Endothelial cell of umbilical vein (primary cell): ENCODE data around the gene HBG2. TPM values are rescaled to one million over a fixed set of nuclear protein-coding genes. Genes with fewer than 3 reads are reported as not detected.

Experiments
- BruUV-seq: library from RNA; stranded (reverse); fragments of 400-500 nt; replicated peaks from 2 replicates; lab custom pipeline; 2021; lab: Mats Ljungman, UMichigan
- CTCF ChIA-PET: fragments of 300-600, 350-600 bp; sonication (Branson Sonifier 250); formaldehyde crosslinking; loops from one replicate; lab custom pipeline; 2021; ENCODE audit warnings: antibody characterized with exemption, inconsistent platforms; lab: Charles Lee
- POLR2A ChIA-PET: fragments of 300-600, 350-600 bp; sonication (Branson Sonifier 250); formaldehyde crosslinking; loops from one replicate; lab custom pipeline; 2021; ENCODE audit warnings: antibody characterized with exemption, inconsistent platforms; lab: Charles Lee
- DNase-seq: peaks from one replicate; pipeline ENCODE4 v3.0.0-alpha.2; 2011; ENCODE audit warnings: low read depth, low spot score
- FAIRE-seq: peaks from 2 replicates; lab custom pipeline; 2011; peaks lifted over from hg19 to GRCh38; lab: Jason Lieb, UNC
- H2AFZ ChIP-seq: 2 replicates; pipeline ENCODE4 v1.6.0; 2012; ENCODE audit warnings: low read depth, low read length, control low read depth, inconsistent platforms
- H3K27ac ChIP-seq: 2 replicates; pipeline ENCODE4 v1.5.1; 2011; ENCODE audit warnings: low read depth, mild to moderate bottlenecking, control low read depth, low read length, moderate library complexity; ENCODE audit not compliant: insufficient read depth
- H3K27me3 ChIP-seq, 2 experiments: 2 replicates each; pipeline versions ENCODE4 v1.6.0 to v1.6.1; 2011; ENCODE audit warnings: low read length in 2 of 2, mixed read lengths in 1 of 2; ENCODE audit not compliant: control insufficient read depth in 2 of 2, insufficient read depth in 2 of 2
- H3K36me3 ChIP-seq, 2 experiments: 2 replicates in 1 of 2; 3 replicates in 1 of 2; pipeline ENCODE4 v1.5.1; 2011; ENCODE audit warnings: low read length in 2 of 2, mild to moderate bottlenecking in 1 of 2, moderate library complexity in 1 of 2; ENCODE audit not compliant: control insufficient read depth in 2 of 2, insufficient read depth in 2 of 2; ENCODE audit errors: extremely low read depth in 1 of 2
- H3K4me1 ChIP-seq: 3 replicates; pipeline ENCODE4 v1.5.1; 2011; ENCODE audit warnings: mild to moderate bottlenecking, low read length; ENCODE audit not compliant: control insufficient read depth, insufficient read depth; ENCODE audit errors: extremely low read depth
- H3K4me2 ChIP-seq: 2 replicates; pipeline ENCODE4 v1.6.1; 2011; ENCODE audit warnings: low read length, control low read depth, mixed read lengths; ENCODE audit not compliant: insufficient read depth
- H3K4me3 ChIP-seq, 3 experiments: fragments of 200-600 bp in 1 of 3; sonication (generic), shearing (Covaris generic) in 1 of 3; replicated peaks in 1 of 3; 2 replicates each; pipeline ENCODE4 v1.5.1; 2011 to 2016; ENCODE audit warnings: control low read depth in 3 of 3, low read length in 3 of 3, mild to moderate bottlenecking in 2 of 3, inconsistent platforms in 1 of 3, low read depth in 1 of 3, moderate library complexity in 1 of 3; ENCODE audit not compliant: insufficient read depth in 1 of 3
- H3K79me2 ChIP-seq: 2 replicates; pipeline ENCODE4 v1.6.0; 2012; ENCODE audit warnings: low read length, inconsistent platforms; ENCODE audit not compliant: control insufficient read depth, insufficient read depth
- H3K9ac ChIP-seq: replicated peaks from 2 replicates; pipeline ENCODE3; 2011; ENCODE audit warnings: low read length, control low read depth; ENCODE audit not compliant: insufficient read depth; ENCODE audit errors: extremely low read depth
- H3K9me1 ChIP-seq: replicated peaks from 3 replicates; pipeline ENCODE4 v1.6.0; 2011; ENCODE audit warnings: mild to moderate bottlenecking, low read length; ENCODE audit not compliant: control insufficient read depth, insufficient read depth; ENCODE audit errors: extremely low read depth
- H3K9me3 ChIP-seq: replicated peaks from 2 replicates; pipeline ENCODE4 v1.5.1; 2012; ENCODE audit warnings: low read length, inconsistent platforms; ENCODE audit not compliant: control insufficient read depth, insufficient read depth
- H4K20me1 ChIP-seq: replicated peaks from 2 replicates; pipeline ENCODE3; 2011; ENCODE audit warnings: mild to moderate bottlenecking, low read length; ENCODE audit not compliant: control insufficient read depth, insufficient read depth; ENCODE audit errors: extremely low read depth
- EZH2 ChIP-seq: IDR thresholded peaks from 2 replicates; pipeline ENCODE4 v1.6.1; 2012; ENCODE audit warnings: borderline replicate concordance, low read depth, mild to moderate bottlenecking, moderate library complexity, low read length, inconsistent platforms; ENCODE audit not compliant: severe bottlenecking
- FOS ChIP-seq: IDR thresholded peaks from 2 replicates; pipeline ENCODE4 v1.6.1; 2011; ENCODE audit warnings: mild to moderate bottlenecking, low read length, moderate library complexity, borderline replicate concordance; ENCODE audit not compliant: insufficient read depth
- GATA2 ChIP-seq: IDR thresholded peaks from 2 replicates; pipeline ENCODE4 v1.7.0; 2011; ENCODE audit warnings: low read depth, mild to moderate bottlenecking, moderate library complexity, mixed read lengths, low read length; ENCODE audit not compliant: insufficient read length, insufficient read depth
- JUN ChIP-seq: IDR thresholded peaks from 2 replicates; pipeline ENCODE4 v1.6.1; 2011; ENCODE audit warnings: borderline replicate concordance, low read depth; ENCODE audit not compliant: insufficient read length, insufficient read depth
- MAX ChIP-seq: IDR thresholded peaks from 2 replicates; pipeline ENCODE4 v1.6.1; 2011; ENCODE audit not compliant: insufficient read depth, insufficient read length
- MYC ChIP-seq: IDR thresholded peaks from one replicate; pipeline ENCODE4 v1.6.1; 2011; ENCODE audit warnings: mild to moderate bottlenecking, low read depth, low read length
- POLR2A ChIP-seq: IDR thresholded peaks from 2 replicates; pipeline ENCODE4 v1.6.1; 2012; ENCODE audit warnings: low read depth, mild to moderate bottlenecking, control low read depth, low read length
- POLR2AphosphoS5 ChIP-seq: IDR thresholded peaks from 2 replicates; pipeline ENCODE4 v1.6.1; 2012; ENCODE audit warnings: low read depth, mild to moderate bottlenecking, control low read depth, low read length, moderate library complexity; ENCODE audit not compliant: insufficient read depth
- dilution Hi-C: fragments of 300-500 bp; cut with MboI; formaldehyde crosslinking; loops from one replicate; pipeline ENCODE4 v1.15.0; 2019; ENCODE audit warnings: low sequenced_read_pairs; ENCODE audit not compliant: extremely low pct_ligation_motif_present
- intact Hi-C: fragments of 100-400 bp; cut with micrococcal nuclease; formaldehyde crosslinking; loops from one replicate; pipeline ENCODE4 v1.10.0; 2022
- polyA plus RNA-seq, 4 experiments: library from polyadenylated mRNA; depleted of rRNA in 3 of 4; stranded (reverse) in 3 of 4; unstranded in 1 of 4; fragments of >200 nt; gene quantifications; 2 replicates each; pipeline versions ENCODE4 v1.2.1 to v1.2.3, GENCODE V29; 2011 to 2012; ENCODE audit warnings: missing spikeins in 1 of 4
- total RNA-seq: library from RNA; stranded (reverse); gene quantifications from 2 replicates; pipeline ENCODE4 v1.2.3, GENCODE V29; 2021
- TF ChIP-seq, protein P1 (sequence below), 2 donors: IDR thresholded peaks; 1 replicate in 1 of 2; 2 replicates in 1 of 2; pipeline ENCODE4 v1.5.1; 2011; ENCODE audit warnings: low read length in 2 of 2, mild to moderate bottlenecking in 2 of 2, moderate library complexity in 2 of 2, control low read depth in 1 of 2, inconsistent platforms in 1 of 2, low read depth in 1 of 2; ENCODE audit not compliant: insufficient read depth in 1 of 2; ENCODE audit errors: extremely low read depth in 1 of 2

HBG2 gene
- total and polyA plus RNA-seq, 2 donors (not counting 3 experiments of a cell fraction or from before 2014, with no cell fraction given): 1.2 TPM; not detected in 1

GRCh38 chr11:5234381-5234834 lies 20.2 kb downstream of the HBG2 start, which contains the start of gene HBD:
Gene HBD (minus strand): TSS chr11:5234483. CDS start chr11:5234433, 50 bp downstream.
- CTCF ChIA-PET: no interaction called here
- DNase-seq (no peak), FAIRE-seq (no peak)
- POLR2A ChIA-PET: no interaction called here
- dilution Hi-C loops: no loop called here
- no peaks in the 10 kb centered on the region for H3K27me3 ChIP-seq
- H4K20me1 ChIP-seq: no peaks in the 10 kb centered on the region
- H2AFZ ChIP-seq: no peak within 1 kb of the TSS
- no peak within 1 kb of the TSS for H3K27ac ChIP-seq
- no peaks in the 10 kb centered on the region for H3K9me3 ChIP-seq
- TF ChIP-seq JUN: no peak
- no peak for TF ChIP-seq POLR2AphosphoS5
- no peak for TF ChIP-seq MAX
- TF ChIP-seq EZH2: no peak
- TF ChIP-seq MYC: no peak
- TF ChIP-seq, protein P1, sequence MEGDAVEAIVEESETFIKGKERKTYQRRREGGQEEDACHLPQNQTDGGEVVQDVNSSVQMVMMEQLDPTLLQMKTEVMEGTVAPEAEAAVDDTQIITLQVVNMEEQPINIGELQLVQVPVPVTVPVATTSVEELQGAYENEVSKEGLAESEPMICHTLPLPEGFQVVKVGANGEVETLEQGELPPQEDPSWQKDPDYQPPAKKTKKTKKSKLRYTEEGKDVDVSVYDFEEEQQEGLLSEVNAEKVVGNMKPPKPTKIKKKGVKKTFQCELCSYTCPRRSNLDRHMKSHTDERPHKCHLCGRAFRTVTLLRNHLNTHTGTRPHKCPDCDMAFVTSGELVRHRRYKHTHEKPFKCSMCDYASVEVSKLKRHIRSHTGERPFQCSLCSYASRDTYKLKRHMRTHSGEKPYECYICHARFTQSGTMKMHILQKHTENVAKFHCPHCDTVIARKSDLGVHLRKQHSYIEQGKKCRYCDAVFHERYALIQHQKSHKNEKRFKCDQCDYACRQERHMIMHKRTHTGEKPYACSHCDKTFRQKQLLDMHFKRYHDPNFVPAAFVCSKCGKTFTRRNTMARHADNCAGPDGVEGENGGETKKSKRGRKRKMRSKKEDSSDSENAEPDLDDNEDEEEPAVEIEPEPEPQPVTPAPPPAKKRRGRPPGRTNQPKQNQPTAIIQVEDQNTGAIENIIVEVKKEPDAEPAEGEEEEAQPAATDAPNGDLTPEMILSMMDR (IDR thresholded peaks at IDR 0.05; ENCODE audit: extremely low read depth in 1 of 2, insufficient read depth in 1 of 2, low read depth in 1 of 2, low read length in 2 of 2): no peak
- TF ChIP-seq POLR2A: no peak
- TF ChIP-seq GATA2: no peak
- no peak for TF ChIP-seq FOS
- H3K4me3 ChIP-seq: no peak within 1 kb of the TSS
- no peaks in the 10 kb centered on the region for H3K9me1 ChIP-seq
- H3K79me2 ChIP-seq: no peaks in the 10 kb centered on the region
- H3K4me1 ChIP-seq: no peaks in the 10 kb centered on the region
- H3K36me3 ChIP-seq: no peaks in the 10 kb centered on the region
- H3K4me2 ChIP-seq: no peak within 1 kb of the TSS
- no peak within 1 kb of the TSS for H3K9ac ChIP-seq
- no TSS peak for BruUV-seq
- intact Hi-C loops: no loop called here
